Measurements from ENCODE around the gene CLEC2B.

DNA sequence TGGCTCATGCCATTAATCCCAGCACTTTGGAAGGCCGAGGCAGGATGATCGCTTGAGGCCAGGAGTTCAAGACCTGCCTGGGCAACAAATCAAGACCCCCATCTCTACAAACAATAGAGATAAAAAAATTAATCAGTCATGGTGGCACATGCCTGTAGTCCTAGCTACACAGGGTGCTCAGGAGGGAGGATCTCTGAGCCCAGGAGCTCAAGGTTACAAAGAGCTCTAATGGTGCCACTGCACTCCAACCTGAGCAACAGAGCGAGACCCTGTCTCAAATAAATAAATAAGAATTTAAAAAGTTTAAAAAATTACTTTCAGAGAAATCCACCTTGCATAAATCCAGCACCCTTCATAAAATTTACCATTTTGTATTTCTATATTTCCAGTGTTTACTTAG lies 39.7 kb downstream of the CLEC2B start:
- TF ChIP-seq POLR2A (IDR thresholded peaks at IDR 0.05) = no peak
- TF ChIP-seq, protein P1, sequence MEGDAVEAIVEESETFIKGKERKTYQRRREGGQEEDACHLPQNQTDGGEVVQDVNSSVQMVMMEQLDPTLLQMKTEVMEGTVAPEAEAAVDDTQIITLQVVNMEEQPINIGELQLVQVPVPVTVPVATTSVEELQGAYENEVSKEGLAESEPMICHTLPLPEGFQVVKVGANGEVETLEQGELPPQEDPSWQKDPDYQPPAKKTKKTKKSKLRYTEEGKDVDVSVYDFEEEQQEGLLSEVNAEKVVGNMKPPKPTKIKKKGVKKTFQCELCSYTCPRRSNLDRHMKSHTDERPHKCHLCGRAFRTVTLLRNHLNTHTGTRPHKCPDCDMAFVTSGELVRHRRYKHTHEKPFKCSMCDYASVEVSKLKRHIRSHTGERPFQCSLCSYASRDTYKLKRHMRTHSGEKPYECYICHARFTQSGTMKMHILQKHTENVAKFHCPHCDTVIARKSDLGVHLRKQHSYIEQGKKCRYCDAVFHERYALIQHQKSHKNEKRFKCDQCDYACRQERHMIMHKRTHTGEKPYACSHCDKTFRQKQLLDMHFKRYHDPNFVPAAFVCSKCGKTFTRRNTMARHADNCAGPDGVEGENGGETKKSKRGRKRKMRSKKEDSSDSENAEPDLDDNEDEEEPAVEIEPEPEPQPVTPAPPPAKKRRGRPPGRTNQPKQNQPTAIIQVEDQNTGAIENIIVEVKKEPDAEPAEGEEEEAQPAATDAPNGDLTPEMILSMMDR (IDR thresholded peaks at IDR 0.05 in 4 of 5, conservative IDR thresholded peaks at IDR 0.05 in 1 of 5) = no peak

All from gastrocnemius medialis (tissue), 4 donors.